Measurements from ENCODE around the gene HEG1. TPM values are rescaled to one million over a fixed set of nuclear protein-coding genes. Genes with fewer than 3 reads are reported as not detected.
"Not testable (repeated sequence)": the region's sequence is repeated elsewhere in the genome, so short reads cannot be mapped to it uniquely, and the experiment has no call there.

HEG1 gene
- total and polyA plus RNA-seq, 2 of the 13 experiments (the other 11 are each of a cell fraction or from before 2014, with no cell fraction given) = 10.7 to 18.2 TPM

DNA sequence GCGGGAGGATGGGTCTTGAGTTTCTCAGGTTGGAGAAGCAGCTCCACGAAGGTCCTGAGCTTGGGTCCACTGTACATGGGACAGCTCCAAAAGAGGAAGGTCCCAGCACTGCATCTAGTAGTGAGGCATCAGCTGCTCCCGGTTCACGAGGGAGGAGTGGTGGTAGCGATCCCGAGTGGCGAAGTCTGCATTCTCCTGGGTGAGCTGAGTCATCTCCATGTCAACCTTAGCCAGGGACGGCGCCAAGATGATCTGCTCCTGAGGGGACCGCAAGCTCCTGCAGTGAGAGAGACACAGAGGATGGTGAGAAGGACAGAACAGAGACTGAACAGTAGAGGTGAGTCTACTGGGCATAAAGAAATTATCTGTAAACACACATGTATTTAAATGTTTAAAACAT, 28.0 kb upstream of the HEG1 start:
- no peaks in the 10 kb centered on the region for H4K20me1 ChIP-seq (ENCODE audit: insufficient read depth, low read length)
- no peaks in the 10 kb centered on the region for H3K79me2 ChIP-seq (ENCODE audit: insufficient read depth, low read length)
- FAIRE-seq = no peak
- no peaks in the 10 kb centered on the region for H3K9me3 ChIP-seq (ENCODE audit: low read length)
- intact Hi-C loops (cut with micrococcal nuclease; ENCODE audit: unreplicated experiment) (no loop called here), in situ Hi-C loops (cut with HindIII; ENCODE audit: extremely low pct_ligation_motif_present, low pct_unique_long_range_greater_than_20kb) (no loop called here)
- peaks cover 24% of the 10 kb centered on the region for H3K4me1 ChIP-seq (ENCODE audit: insufficient read depth, low read length)
- ChIA-PET CTCF (ENCODE audit: low intra/inter-chr PET ratio, low total read pairs) (no interaction called here), POLR2A (interaction anchor here (0.6 kb wide), 1 partner anchor 1470 kb away, joined by 3 read pairs; no protein-coding TSS in a partner anchor)
- WGBS (ENCODE audit: low lambda C conversion rate) = 45% methylated on average over 10 of the region's 10 CpGs
- H2AFZ ChIP-seq (ENCODE audit: low read length) = no peak overlapping the region
- no peak for DNase-seq (ENCODE audit: low spot score)
- no peaks in the 10 kb centered on the region for H3K36me3 ChIP-seq (replicated peaks in 1 of 2; ENCODE audit: control insufficient read depth in 1 of 2, insufficient read depth in 2 of 2, low read length in 2 of 2)
- no peak overlapping the region for H3K4me2 ChIP-seq (ENCODE audit: low read depth, low read length)
- BruUV-seq (replicated peaks) = no TSS peak
- H3K27me3 ChIP-seq (ENCODE audit: control insufficient read depth in 1 of 2, insufficient read depth in 2 of 2, low read length in 2 of 2) = peaks cover 0 to 1% of the 10 kb centered on the region in 2 experiments; a peak in 2 of 5 replicates
- no peak overlapping the region for H3K9ac ChIP-seq (ENCODE audit: insufficient read depth, low read depth, low read length)
- H3K27ac ChIP-seq (ENCODE audit: extremely low read length, insufficient read depth, low read length) = no peak overlapping the region
- ATAC-seq = no peak; the same call in 2 of the 3 replicates
- no peak overlapping the region for H3K4me3 ChIP-seq (replicated peaks in 1 of 3; ENCODE audit: insufficient read depth in 1 of 3, low read depth in 2 of 3, low read length in 3 of 3)
- TF ChIP-seq ZNF225 (CRISPR knock-in tag; IDR thresholded peaks at IDR 0.05) = no peak
- TF ChIP-seq, protein P1, sequence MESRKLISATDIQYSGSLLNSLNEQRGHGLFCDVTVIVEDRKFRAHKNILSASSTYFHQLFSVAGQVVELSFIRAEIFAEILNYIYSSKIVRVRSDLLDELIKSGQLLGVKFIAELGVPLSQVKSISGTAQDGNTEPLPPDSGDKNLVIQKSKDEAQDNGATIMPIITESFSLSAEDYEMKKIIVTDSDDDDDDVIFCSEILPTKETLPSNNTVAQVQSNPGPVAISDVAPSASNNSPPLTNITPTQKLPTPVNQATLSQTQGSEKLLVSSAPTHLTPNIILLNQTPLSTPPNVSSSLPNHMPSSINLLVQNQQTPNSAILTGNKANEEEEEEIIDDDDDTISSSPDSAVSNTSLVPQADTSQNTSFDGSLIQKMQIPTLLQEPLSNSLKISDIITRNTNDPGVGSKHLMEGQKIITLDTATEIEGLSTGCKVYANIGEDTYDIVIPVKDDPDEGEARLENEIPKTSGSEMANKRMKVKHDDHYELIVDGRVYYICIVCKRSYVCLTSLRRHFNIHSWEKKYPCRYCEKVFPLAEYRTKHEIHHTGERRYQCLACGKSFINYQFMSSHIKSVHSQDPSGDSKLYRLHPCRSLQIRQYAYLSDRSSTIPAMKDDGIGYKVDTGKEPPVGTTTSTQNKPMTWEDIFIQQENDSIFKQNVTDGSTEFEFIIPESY (CRISPR knock-in tag; IDR thresholded peaks at IDR 0.05) = peak; percentile 6; the same call in 1 of the 2 replicates

DNA sequence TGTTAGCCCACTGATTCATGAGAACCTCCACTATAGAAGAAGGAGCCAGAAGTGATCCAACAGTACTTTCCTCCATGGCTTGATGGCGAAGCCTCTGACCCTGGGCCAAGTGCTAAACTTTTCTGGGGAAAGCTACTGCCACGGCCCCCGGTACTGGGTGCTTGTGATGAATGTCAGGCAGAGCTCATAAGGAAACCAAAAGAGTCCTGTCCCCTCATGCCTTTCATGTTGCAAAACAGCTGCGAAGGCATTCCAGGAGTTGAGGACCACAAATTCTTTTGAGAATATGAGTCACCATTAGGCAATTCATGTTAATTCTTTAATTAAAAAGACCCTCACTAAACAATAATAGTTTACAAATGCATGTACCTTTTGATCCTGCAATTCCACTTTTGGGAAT, 26.5 kb upstream of the HEG1 start:
- intact Hi-C loops (cut with micrococcal nuclease; ENCODE audit: unreplicated experiment); CTCF ChIA-PET (ENCODE audit: low intra/inter-chr PET ratio, low total read pairs); in situ Hi-C loops (cut with HindIII; ENCODE audit: extremely low pct_ligation_motif_present, low pct_unique_long_range_greater_than_20kb): not testable (repeated sequence)

More for the DNA sequence above, 26.5 kb upstream of the HEG1 start:
- WGBS (ENCODE audit: low lambda C conversion rate) = 60% methylated on average over 1 of the region's 4 CpGs
- POLR2A ChIA-PET; H3K36me3 ChIP-seq (replicated peaks in 1 of 2; ENCODE audit: control insufficient read depth in 1 of 2, insufficient read depth in 2 of 2, low read length in 2 of 2); H3K9me3 ChIP-seq (ENCODE audit: low read length); H2AFZ ChIP-seq (ENCODE audit: low read length); H3K9ac ChIP-seq (ENCODE audit: insufficient read depth, low read depth, low read length); H3K27ac ChIP-seq (ENCODE audit: extremely low read length, insufficient read depth, low read length); BruUV-seq (replicated peaks); FAIRE-seq; H3K27me3 ChIP-seq (ENCODE audit: control insufficient read depth in 1 of 2, insufficient read depth in 2 of 2, low read length in 2 of 2); ATAC-seq; H3K4me2 ChIP-seq (ENCODE audit: low read depth, low read length); H3K79me2 ChIP-seq (ENCODE audit: insufficient read depth, low read length); H4K20me1 ChIP-seq (ENCODE audit: insufficient read depth, low read length); H3K4me3 ChIP-seq (replicated peaks in 1 of 3; ENCODE audit: insufficient read depth in 1 of 3, low read depth in 2 of 3, low read length in 3 of 3); DNase-seq (ENCODE audit: low spot score): not testable (repeated sequence)
- peaks cover 24% of the 10 kb centered on the region for H3K4me1 ChIP-seq (ENCODE audit: insufficient read depth, low read length)

All from HepG2 (cell line).